Panc1 (cell line): ENCODE measurements around the gene VKORC1L1. TPM values are rescaled to one million over a fixed set of nuclear protein-coding genes. Genes with fewer than 3 reads are reported as not detected.

Source experiments
- ATAC-seq: fragments of 200-7000 bp; cut with Tn5 transposase; 2 replicates; pipeline ENCODE4 v1.9.1; 2020; ENCODE audit warnings: mild to moderate bottlenecking, moderate library complexity
- BruUV-seq: library from RNA; stranded (reverse); fragments of 400-500 nt; replicated peaks from 2 replicates; lab custom pipeline; 2021; lab: Mats Ljungman, UMichigan
- CTCF ChIA-PET: fragments of 300-600 bp; sonication (Branson Sonifier 250); formaldehyde crosslinking; loops from one replicate; lab custom pipeline; 2022; ENCODE audit warnings: antibody characterized with exemption; lab: Charles Lee
- POLR2A ChIA-PET: fragments of 300-600 bp; sonication (Branson Sonifier 250); formaldehyde crosslinking; loops from one replicate; lab custom pipeline; 2022; ENCODE audit warnings: antibody characterized with exemption; lab: Charles Lee
- DNase-seq: peaks from one replicate; pipeline ENCODE4 v3.0.0-alpha.2; 2010; ENCODE audit warnings: low read depth, low spot score
- H3K27ac ChIP-seq: 2 replicates; pipeline ENCODE4 v1.5.1; 2011; ENCODE audit warnings: mild to moderate bottlenecking, low read length, inconsistent platforms
- H3K27me3 ChIP-seq: fragments of 200-500 bp; sonication (Bioruptor generic); 2 replicates; pipeline ENCODE4 v1.6.0; 2014; ENCODE audit warnings: low read length, inconsistent platforms; ENCODE audit not compliant: control insufficient read depth, insufficient read depth
- H3K36me3 ChIP-seq: fragments of 200-500 bp; sonication (Bioruptor generic); 2 replicates; pipeline ENCODE4 v1.5.1; 2014; ENCODE audit warnings: inconsistent platforms, mild to moderate bottlenecking, low read length, moderate library complexity; ENCODE audit not compliant: control insufficient read depth, insufficient read depth
- H3K4me1 ChIP-seq: 2 replicates; pipeline ENCODE4 v1.5.1; 2011; ENCODE audit warnings: inconsistent platforms, mild to moderate bottlenecking, low read length, moderate library complexity; ENCODE audit not compliant: control insufficient read depth, insufficient read depth
- H3K4me3 ChIP-seq, 2 experiments: 2 replicates each; pipeline ENCODE4 v1.5.1; 2011 to 2012; ENCODE audit warnings: low read depth in 2 of 2, low read length in 2 of 2, mild to moderate bottlenecking in 2 of 2, inconsistent platforms in 1 of 2, moderate library complexity in 1 of 2
- H3K9me3 ChIP-seq: fragments of 200-500 bp; sonication (Bioruptor generic); 2 replicates; pipeline ENCODE4 v1.5.1; 2014; ENCODE audit warnings: low read depth, mild to moderate bottlenecking, inconsistent platforms, low read length, moderate library complexity; ENCODE audit not compliant: control insufficient read depth, insufficient read depth
- POLR2AphosphoS5 ChIP-seq: IDR thresholded peaks from 2 replicates; pipeline ENCODE4 v1.6.1; 2012; ENCODE audit warnings: mild to moderate bottlenecking, low read depth, low read length, moderate library complexity
- SIN3A ChIP-seq: IDR thresholded peaks from 2 replicates; pipeline ENCODE4 v1.6.1; 2012; ENCODE audit warnings: low read depth, mild to moderate bottlenecking, low read length, moderate library complexity, borderline replicate concordance; ENCODE audit not compliant: insufficient read depth
- TCF7L2 ChIP-seq: IDR thresholded peaks from 2 replicates; pipeline ENCODE4 v1.6.1; 2011; ENCODE audit warnings: mild to moderate bottlenecking, low read depth, low read length, inconsistent platforms
- in situ Hi-C: cut with HindIII; loops from 2 replicates; pipeline ENCODE4 v1.10.0; 2016; ENCODE audit warnings: low sequenced_read_pairs, low pct_unique_long_range_greater_than_20kb
- intact Hi-C: fragments of 100-400 bp; cut with micrococcal nuclease; formaldehyde crosslinking; loops from one replicate; pipeline ENCODE4 v1.10.0; 2022; ENCODE audit not compliant: unreplicated experiment
- total RNA-seq: library from RNA; stranded (reverse); gene quantifications from one replicate; pipeline ENCODE4 v1.2.1, GENCODE V29; 2021; ENCODE audit not compliant: unreplicated experiment
- TF ChIP-seq, protein P1 (sequence below), 2 experiments: IDR thresholded peaks; 2 replicates each; pipeline ENCODE4 v1.6.1; 2011 to 2012; ENCODE audit warnings: low read depth in 2 of 2, control low read depth in 1 of 2, low read length in 1 of 2, mild to moderate bottlenecking in 1 of 2, moderate library complexity in 1 of 2; ENCODE audit not compliant: insufficient read depth in 1 of 2
- TF ChIP-seq, protein P2 (sequence below): fragments of 450-650 bp; IDR thresholded peaks from 2 replicates; pipeline ENCODE4 v1.5.1; 2017; ENCODE audit warnings: mild to moderate bottlenecking

Gene VKORC1L1
- total RNA-seq, 1 experiment from 2014 or later: 45.5 TPM

DNA sequence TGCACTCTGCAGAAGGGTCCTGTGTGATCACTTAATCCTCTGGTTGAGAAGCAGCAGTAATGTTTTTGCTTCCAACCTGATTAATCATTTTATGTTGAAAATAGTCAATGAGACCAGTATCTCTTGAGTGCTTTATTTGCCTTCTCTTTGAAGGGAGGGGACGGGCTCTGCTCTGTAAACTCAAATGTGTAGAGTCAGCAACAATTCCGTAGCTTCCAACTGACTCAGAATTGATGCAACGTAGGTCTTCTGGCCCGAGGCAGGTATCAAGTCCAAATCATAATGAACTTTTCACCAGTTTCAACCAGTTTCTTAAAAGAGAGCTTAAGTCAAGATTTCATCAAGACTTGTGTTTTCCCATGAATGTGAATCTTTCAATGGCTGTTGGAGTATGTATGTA, 82.8 kb downstream of the VKORC1L1 start:
- Histone ChIP-seq H3K9me3 (no peaks in the 10 kb centered on the region), H3K36me3 (peaks cover 15% of the 10 kb centered on the region), H3K4me3 (no peak overlapping the region), H3K27me3 (no peaks in the 10 kb centered on the region), H3K4me1 (no peaks in the 10 kb centered on the region), H3K27ac (no peak overlapping the region)
- ChIA-PET POLR2A (no interaction called here), CTCF (no interaction called here)
- ATAC-seq: no peak
- DNase-seq: no peak
- TF ChIP-seq POLR2AphosphoS5: no peak
- TF ChIP-seq TCF7L2: no peak
- TF ChIP-seq, protein P1, sequence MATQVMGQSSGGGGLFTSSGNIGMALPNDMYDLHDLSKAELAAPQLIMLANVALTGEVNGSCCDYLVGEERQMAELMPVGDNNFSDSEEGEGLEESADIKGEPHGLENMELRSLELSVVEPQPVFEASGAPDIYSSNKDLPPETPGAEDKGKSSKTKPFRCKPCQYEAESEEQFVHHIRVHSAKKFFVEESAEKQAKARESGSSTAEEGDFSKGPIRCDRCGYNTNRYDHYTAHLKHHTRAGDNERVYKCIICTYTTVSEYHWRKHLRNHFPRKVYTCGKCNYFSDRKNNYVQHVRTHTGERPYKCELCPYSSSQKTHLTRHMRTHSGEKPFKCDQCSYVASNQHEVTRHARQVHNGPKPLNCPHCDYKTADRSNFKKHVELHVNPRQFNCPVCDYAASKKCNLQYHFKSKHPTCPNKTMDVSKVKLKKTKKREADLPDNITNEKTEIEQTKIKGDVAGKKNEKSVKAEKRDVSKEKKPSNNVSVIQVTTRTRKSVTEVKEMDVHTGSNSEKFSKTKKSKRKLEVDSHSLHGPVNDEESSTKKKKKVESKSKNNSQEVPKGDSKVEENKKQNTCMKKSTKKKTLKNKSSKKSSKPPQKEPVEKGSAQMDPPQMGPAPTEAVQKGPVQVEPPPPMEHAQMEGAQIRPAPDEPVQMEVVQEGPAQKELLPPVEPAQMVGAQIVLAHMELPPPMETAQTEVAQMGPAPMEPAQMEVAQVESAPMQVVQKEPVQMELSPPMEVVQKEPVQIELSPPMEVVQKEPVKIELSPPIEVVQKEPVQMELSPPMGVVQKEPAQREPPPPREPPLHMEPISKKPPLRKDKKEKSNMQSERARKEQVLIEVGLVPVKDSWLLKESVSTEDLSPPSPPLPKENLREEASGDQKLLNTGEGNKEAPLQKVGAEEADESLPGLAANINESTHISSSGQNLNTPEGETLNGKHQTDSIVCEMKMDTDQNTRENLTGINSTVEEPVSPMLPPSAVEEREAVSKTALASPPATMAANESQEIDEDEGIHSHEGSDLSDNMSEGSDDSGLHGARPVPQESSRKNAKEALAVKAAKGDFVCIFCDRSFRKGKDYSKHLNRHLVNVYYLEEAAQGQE (IDR thresholded peaks at IDR 0.05; ENCODE audit: insufficient read depth in 1 of 2, low read depth in 2 of 2, low read length in 1 of 2): no peak
- TF ChIP-seq, protein P2, sequence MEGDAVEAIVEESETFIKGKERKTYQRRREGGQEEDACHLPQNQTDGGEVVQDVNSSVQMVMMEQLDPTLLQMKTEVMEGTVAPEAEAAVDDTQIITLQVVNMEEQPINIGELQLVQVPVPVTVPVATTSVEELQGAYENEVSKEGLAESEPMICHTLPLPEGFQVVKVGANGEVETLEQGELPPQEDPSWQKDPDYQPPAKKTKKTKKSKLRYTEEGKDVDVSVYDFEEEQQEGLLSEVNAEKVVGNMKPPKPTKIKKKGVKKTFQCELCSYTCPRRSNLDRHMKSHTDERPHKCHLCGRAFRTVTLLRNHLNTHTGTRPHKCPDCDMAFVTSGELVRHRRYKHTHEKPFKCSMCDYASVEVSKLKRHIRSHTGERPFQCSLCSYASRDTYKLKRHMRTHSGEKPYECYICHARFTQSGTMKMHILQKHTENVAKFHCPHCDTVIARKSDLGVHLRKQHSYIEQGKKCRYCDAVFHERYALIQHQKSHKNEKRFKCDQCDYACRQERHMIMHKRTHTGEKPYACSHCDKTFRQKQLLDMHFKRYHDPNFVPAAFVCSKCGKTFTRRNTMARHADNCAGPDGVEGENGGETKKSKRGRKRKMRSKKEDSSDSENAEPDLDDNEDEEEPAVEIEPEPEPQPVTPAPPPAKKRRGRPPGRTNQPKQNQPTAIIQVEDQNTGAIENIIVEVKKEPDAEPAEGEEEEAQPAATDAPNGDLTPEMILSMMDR: no peak
- no peak for TF ChIP-seq SIN3A
- no TSS peak for BruUV-seq
- intact Hi-C loops: no loop called here
- in situ Hi-C loops: no loop called here

DNA sequence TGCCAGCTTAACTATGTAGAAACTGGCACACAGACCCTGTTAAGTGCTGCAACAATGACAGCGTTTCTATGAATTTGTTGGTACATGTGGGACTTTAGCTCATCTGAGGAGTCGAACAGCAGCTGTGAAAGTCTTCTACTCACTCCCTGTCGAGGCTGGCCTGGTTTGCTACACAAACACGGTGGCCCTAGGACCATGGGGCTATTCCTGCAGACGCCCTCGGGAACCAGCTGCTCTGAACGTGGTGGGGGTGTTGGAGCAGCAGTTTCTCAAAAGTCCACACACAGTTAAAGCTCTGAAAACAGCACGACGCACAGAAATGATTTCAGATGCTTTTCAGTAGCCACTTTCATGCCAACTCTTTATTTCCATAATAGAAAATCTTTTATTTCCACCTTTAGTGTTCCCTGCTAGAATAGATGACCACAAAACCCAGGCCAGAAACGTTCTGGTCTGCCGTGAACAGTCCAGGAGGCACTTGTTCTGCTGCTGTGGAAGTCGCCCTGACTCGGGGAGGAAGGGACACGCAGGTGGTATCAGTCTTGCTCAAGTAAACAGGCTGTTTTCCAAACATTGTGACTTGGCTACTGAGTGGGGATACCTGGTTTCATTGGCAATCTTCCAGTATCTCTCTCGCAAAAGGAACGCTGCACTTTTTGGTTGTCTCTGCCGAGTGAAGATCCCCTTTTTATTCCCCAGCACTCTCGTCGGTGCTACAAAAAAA, 87.6 kb downstream of the VKORC1L1 start:
- H3K36me3 ChIP-seq: peaks cover 15% of the 10 kb centered on the region
- ChIA-PET CTCF (no interaction called here), POLR2A (no interaction called here)
- intact Hi-C loops (no loop called here), in situ Hi-C loops (no loop called here)
- no peak overlapping the region for H3K27ac ChIP-seq
- ATAC-seq (peak; percentile 43; the same call in 1 of the 2 replicates), DNase-seq (no peak)
- H3K4me3 ChIP-seq: no peak overlapping the region
- H3K4me1 ChIP-seq: no peaks in the 10 kb centered on the region
- no TSS peak for BruUV-seq
- H3K9me3 ChIP-seq: no peaks in the 10 kb centered on the region
- TF ChIP-seq SIN3A: no peak
- TF ChIP-seq, protein P2: no peak
- TF ChIP-seq POLR2AphosphoS5: no peak
- H3K27me3 ChIP-seq: no peaks in the 10 kb centered on the region
